Ramos (cell line): Measurements from ENCODE around the gene ANAPC13.

Experiments used
- in situ Hi-C: fragments of 300-500 bp; cut with MboI; formaldehyde crosslinking; loops from one replicate; pipeline ENCODE4 v1.14.3; 2022; ENCODE audit warnings: low sequenced_read_pairs; ENCODE audit not compliant: unreplicated experiment

The ANAPC13 gene, protein sequence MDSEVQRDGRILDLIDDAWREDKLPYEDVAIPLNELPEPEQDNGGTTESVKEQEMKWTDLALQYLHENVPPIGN

GRCh38 chr3:134485718-134486576, at the start of gene ANAPC13, which contains the start of gene CEP63:
TSS of gene ANAPC13 (minus strand) at chr3:134485985. CDS start at chr3:134482904, 3,081 bp downstream.
TSS of gene CEP63 (plus strand) at chr3:134486057. CDS start at chr3:134495321, 9,264 bp downstream.
- in situ Hi-C loops = no loop called here

DNA sequence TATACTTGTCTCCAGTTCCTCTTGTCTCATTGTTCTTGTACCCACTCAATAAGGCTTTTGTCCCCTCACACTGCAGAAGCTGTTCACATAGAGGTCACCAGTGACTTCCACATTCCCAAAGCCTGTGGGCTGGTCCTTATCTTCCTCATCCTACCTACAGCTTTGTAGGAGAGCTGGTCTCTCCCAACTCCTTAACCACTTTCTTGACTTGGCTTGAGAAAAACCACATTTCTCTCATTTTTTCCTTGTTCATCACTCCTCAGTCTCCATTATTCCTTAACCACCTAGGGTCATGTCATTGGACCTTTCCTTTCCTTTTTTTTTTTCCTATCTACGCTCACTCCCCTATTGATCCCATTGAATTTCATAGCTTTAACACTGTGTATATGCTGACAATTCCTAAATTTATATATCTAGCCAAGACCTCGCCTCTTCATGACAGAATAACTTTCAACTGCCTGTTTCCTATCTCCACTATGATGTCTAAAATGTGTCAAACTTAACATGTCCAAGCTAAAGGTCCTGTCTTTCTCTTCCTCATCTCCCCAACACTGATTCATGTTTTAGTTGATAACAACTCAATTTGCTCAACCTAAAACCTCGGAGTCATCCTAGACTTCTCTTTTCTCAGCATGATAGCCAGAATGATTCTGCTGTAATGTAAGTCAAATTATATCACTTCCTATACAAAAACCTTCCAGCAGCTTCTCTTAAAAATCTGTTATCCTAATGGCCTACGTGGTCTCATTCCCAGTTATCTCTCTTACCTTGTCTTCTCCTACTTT, 49.6 kb upstream of the ANAPC13 start:
- in situ Hi-C loops = no loop called here

DNA sequence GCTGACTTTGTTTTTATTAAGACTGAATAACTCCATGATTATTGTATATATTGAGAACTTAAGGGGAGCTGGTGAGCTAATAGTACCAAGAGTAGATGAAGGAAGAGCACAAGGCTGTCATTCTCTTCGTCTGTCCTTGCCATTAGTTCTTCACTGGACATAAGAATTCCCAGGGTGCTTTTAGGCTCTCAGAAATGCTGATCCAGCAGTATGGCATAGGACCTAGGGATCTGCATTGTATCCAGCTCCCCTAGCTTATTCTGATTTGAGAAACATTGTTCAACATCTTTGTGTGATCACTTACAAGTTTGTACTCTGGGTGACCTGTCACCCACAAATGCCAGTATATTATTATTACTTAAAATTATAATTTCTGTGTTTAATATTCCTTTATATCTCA, 47.7 kb upstream of the ANAPC13 start:
- in situ Hi-C loops = no loop called here

DNA sequence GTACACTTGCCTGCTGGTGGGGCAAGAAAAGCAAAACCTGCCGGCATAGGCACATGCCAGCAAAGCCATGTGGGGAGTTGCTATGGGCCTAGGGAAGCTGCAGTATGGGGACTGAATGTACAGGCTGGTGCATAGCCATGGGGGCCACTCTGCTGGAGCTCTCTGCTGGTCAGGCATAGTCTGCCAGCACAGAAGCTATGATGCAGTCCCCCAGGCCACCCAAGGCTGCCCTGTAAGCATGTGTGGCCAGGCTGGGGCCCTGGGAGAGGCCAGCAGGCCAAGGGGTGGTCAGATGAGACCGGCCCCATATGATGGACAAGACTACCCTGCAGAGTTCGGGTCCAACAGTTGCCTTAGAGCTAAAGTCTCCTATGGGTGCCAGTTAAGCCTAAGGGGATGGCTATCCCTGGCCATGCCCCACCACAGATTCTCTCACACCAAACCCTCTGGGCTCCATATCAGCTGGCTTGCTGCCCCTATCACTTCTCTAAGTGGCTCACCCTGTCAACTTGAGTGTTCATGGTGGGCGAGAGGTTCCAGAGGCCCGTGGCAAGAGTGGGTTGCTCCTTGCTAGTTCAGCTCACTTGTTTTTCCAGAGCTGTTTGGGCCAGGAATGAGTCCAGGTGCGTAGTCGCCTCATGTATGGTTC, 41.9 kb upstream of the ANAPC13 start:
- in situ Hi-C loops = no loop called here

DNA sequence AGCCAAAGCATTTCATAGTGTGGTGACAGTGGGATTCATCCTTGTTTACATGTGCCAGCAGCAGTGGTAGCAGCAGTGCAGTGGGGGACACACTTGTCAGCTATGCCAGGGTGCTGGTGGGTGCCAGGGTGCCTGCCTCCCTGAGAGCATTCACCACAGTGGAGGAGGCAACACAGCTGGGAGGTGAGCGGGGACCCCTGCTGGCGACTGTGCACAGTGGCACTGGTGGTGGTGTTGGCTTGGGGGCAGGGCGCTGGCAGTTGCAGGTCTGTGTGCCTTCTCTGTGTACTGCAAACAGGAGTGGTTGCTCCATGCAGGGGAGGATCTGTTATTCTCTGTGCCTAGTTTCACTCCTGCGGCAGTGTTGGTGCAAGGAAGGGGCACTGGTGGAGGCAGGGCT, 41.3 kb upstream of the ANAPC13 start:
- in situ Hi-C loops = no loop called here

DNA sequence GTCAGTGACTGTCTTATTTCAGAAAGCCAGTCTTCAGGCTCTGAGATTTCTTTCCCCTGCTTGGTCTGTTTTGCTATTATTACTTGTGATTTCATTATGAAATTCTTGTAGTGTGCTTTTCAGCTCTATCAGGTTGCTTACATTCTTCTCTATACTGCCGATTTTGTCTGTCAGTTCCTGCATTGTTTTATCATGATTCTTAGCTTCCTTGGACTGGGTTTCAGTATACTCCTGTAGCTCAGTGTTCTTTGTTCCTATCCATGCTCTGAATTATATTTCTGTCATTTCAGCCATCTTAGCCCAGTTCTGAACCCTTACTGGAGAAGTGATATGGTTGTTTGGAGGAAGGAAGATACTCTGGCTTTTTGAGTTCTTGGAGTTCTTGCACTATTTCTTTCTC, 40.5 kb upstream of the ANAPC13 start:
- in situ Hi-C loops = no loop called here

DNA sequence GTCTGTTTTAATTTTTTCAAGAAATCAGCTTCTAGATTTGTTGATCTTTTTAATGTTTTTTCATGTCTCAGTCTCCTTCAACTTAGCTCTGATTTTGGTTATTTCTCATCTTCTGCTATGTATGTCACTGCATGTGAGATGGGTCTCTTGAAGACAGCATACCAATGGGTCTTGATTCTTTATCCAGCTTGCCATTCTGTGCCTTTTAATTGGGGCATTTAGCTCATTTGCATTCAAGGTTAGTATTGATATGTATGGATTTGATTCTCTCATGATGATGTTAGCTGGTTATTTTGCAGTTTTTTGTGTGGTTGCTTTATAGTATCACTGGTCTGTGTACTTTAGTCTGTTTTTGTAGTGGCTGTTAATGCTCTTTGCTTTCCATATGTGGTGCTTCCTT, 39.5 kb upstream of the ANAPC13 start:
- in situ Hi-C loops = no loop called here

DNA sequence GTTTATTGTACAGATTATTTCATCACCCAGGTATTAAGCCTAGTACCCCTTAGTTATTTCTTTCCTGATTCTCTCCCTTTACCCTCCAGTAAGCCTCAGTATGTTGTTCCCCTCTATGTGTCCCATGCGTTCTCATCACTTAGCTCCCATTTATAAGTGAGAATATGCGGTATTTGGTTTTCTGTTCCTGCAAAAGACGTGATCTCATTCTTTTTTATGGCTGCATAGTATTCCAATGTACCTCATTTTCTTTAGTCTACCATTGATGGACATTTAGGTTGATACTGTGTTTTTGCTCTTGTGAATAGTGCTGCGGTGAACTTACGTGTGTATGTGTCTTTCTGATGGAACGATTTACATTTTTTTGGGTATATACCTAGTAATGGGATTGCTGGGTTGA, 36.8 kb upstream of the ANAPC13 start:
- in situ Hi-C loops = no loop called here

GRCh38 chr3:134517791-134518190, 32.0 kb upstream of the ANAPC13 start:
- in situ Hi-C loops = no loop called here

- in situ Hi-C loops = no loop called here
Observed at GRCh38 chr3:134516905-134517304, 31.1 kb upstream of the ANAPC13 start.

DNA sequence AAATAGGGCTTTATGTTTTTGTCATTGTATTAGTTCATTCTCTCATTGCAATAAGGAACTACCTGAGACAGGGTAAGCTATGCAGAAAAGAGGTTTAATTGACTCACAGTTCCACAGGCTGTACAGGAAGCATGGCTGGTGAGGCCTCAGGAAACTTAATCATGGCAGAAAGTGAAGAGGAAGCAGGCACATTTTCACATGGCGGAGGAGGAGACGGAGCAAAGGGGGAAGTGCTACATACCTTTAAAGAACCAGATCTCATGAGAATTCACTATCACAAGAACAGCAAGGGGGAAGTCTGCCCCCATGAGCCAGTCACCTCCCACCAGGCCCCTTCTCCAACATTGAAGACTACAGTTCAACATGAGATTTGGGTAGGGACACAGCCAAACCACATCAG, 25.7 kb upstream of the ANAPC13 start:
- in situ Hi-C loops = no loop called here

DNA sequence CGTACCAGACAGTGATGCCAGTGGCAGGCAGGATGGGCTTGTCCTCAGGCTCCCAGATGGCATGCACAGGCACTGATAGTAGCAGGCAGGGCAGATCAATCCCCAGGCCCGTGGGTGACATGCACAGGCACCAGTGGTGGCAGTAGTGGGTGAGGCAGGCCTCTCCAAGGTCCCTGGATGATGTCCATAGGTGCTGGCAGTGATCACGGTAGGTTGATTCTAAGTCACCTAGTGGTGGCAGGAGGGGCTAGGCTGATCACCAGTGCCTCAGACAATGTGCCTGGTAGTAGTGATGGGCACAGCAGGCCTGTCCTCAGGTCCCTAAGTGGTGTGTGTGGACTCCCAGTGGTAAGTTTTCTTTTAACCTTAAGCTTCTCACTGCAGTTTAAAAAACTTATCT, 19.7 kb upstream of the ANAPC13 start:
- in situ Hi-C loops = no loop called here

- in situ Hi-C loops = no loop called here
Observed at GRCh38 chr3:134504132-134504531, 18.3 kb upstream of the ANAPC13 start.

- in situ Hi-C loops = no loop called here
Observed at GRCh38 chr3:134503266-134503665, 17.5 kb upstream of the ANAPC13 start.

GRCh38 chr3:134496471-134497071, 10.8 kb upstream of the ANAPC13 start:
- in situ Hi-C loops = no loop called here

DNA sequence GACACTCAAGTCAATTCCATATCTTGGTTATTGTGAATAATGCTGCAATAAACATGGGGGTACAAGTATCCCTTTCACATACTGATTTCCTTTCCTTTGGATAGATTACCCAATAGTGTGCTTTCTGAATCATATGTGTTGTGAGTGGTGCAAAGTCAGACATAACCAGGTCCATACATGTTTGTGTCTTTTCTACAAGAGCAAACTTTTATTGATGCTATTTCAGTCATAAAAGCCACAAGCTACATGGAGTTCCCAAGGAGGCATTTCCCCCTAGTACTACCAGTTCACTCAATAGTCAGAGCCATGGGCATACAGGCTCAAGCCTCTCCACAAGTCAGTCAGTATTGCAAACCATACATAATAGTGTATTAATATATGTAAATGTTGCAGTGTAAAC, 10.2 kb upstream of the ANAPC13 start:
- in situ Hi-C loops = no loop called here

GRCh38 chr3:134494495-134494894, 8.7 kb upstream of the ANAPC13 start:
- in situ Hi-C loops = no loop called here

- in situ Hi-C loops = no loop called here
Observed at GRCh38 chr3:134487406-134487805, 1.6 kb upstream of the ANAPC13 start.

DNA sequence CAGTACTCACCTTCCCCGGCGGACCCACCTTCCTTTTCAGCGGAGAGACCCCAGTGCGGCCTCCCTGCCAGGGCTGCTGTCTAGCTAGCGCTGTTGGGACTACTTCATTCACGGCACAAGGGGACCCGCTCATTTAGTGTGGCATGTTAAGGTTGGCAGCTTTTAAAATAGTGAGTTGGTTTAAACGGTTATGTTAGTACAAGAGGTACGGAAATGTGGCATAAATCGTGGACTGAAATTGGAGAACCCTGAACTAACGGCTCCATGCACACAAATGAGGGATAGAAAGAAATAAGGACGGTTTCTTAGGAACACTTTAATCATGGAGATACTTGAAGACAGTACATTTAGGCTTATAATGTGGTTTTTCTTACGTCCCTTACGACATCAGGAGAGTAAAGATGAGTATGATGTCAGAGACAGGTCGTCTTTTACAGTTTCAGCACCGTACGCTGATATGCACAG, 824 bp upstream of the ANAPC13 start:
- in situ Hi-C loops = no loop called here

DNA sequence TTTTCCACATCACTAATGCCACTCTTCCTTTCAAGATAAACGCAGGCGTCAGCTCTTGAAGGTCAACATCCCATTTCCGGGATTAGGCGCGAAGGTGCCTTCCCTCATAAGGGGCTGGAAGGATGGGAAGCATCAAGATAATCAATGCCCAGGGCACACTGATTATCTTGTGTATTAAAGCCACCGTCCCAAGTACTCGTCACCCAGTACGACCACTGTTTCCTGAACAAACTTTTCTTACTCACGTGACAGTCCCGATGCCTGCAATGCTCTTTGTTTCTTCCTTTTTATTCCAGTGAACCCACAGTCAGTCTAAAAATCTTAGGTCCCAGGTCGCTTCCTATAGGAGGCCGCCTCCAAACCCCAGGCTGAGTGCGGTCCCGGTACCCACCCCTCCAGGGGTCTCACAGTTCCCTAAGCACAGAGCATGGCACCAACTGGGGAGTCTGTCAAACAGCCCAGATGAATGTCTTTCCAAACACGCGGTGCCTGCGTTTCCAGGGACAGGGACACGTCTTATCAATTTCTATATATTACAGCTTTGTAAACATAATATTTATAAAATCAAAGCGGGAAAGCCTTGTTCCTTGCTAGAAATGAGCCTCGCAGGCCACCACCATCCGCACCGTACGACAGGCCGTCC, 589 bp downstream of the ANAPC13 start:
- in situ Hi-C loops = no loop called here
